Measurements from ENCODE around the gene CD99.

GRCh38 chrX:2672084-2672483 lies 19.0 kb upstream of the CD99 start:
- TF ChIP-seq, protein P1, sequence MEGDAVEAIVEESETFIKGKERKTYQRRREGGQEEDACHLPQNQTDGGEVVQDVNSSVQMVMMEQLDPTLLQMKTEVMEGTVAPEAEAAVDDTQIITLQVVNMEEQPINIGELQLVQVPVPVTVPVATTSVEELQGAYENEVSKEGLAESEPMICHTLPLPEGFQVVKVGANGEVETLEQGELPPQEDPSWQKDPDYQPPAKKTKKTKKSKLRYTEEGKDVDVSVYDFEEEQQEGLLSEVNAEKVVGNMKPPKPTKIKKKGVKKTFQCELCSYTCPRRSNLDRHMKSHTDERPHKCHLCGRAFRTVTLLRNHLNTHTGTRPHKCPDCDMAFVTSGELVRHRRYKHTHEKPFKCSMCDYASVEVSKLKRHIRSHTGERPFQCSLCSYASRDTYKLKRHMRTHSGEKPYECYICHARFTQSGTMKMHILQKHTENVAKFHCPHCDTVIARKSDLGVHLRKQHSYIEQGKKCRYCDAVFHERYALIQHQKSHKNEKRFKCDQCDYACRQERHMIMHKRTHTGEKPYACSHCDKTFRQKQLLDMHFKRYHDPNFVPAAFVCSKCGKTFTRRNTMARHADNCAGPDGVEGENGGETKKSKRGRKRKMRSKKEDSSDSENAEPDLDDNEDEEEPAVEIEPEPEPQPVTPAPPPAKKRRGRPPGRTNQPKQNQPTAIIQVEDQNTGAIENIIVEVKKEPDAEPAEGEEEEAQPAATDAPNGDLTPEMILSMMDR (IDR thresholded peaks at IDR 0.05), result no peak
- TF ChIP-seq POLR2A (IDR thresholded peaks at IDR 0.05), result no peak

Data from testis (tissue), 2 donors.